HL-60 (cell line): ENCODE data around the gene HIPK2.

Experiments used
- DNase-seq, 2 experiments: peaks; one replicate each; pipeline ENCODE4 v3.0.0-alpha.2; 2010 to 2020; ENCODE audit warnings: low read depth in 1 of 2, low spot score in 1 of 2
- H3K27ac ChIP-seq: fragments of 250-450 bp; sonication (Bioruptor Pico); replicated peaks from 2 replicates; pipeline ENCODE4 v1.5.1; 2020; ENCODE audit warnings: mild to moderate bottlenecking, moderate library complexity
- H3K27me3 ChIP-seq: fragments of 250-450 bp; sonication (Bioruptor Pico); 2 replicates; pipeline ENCODE4 v1.5.1; 2021; ENCODE audit warnings: mild to moderate bottlenecking, moderate library complexity; ENCODE audit not compliant: insufficient read depth, poor library complexity, severe bottlenecking
- H3K4me3 ChIP-seq: replicated peaks from 2 replicates; pipeline ENCODE4 v1.5.1; 2011; ENCODE audit warnings: mild to moderate bottlenecking, control low read depth, low read length; ENCODE audit not compliant: insufficient read depth
- CTCF ChIP-seq: IDR thresholded peaks from one replicate; pipeline ENCODE4 v1.5.1; 2011; ENCODE audit warnings: low read length, control low read depth, inconsistent platforms; ENCODE audit not compliant: insufficient read depth
- GABPA ChIP-seq: IDR thresholded peaks from 2 replicates; pipeline ENCODE4 v1.6.1; 2012; ENCODE audit warnings: low read depth
- POLR2AphosphoS5 ChIP-seq: IDR thresholded peaks from 2 replicates; pipeline ENCODE4 v1.6.1; 2012; ENCODE audit warnings: low read depth
- REST ChIP-seq: IDR thresholded peaks from 2 replicates; pipeline ENCODE4 v1.6.1; 2012; ENCODE audit warnings: low read depth; ENCODE audit not compliant: insufficient replicate concordance
- SPI1 ChIP-seq: IDR thresholded peaks from 2 replicates; pipeline ENCODE4 v1.6.1; 2012; ENCODE audit warnings: low read depth, mild to moderate bottlenecking, borderline replicate concordance

Gene HIPK2

GRCh38 chr7:139567647-139568345, 210.0 kb downstream of the HIPK2 start:
- H3K4me3 ChIP-seq: no peak overlapping the region
- no peak for TF ChIP-seq GABPA
- no peak for TF ChIP-seq CTCF
- no peak for TF ChIP-seq POLR2AphosphoS5
- no peak for TF ChIP-seq REST
- TF ChIP-seq SPI1: no peak
- no peak overlapping the region for H3K27ac ChIP-seq
- no peak for DNase-seq
- no peaks in the 10 kb centered on the region for H3K27me3 ChIP-seq

- H3K4me3 ChIP-seq: no peak overlapping the region
- TF ChIP-seq GABPA: no peak
- no peak for TF ChIP-seq SPI1
- no peak for TF ChIP-seq CTCF
- TF ChIP-seq POLR2AphosphoS5: no peak
- no peak for TF ChIP-seq REST
- H3K27ac ChIP-seq: no peak overlapping the region
- no peaks in the 10 kb centered on the region for H3K27me3 ChIP-seq
- no peak for DNase-seq
Observed at GRCh38 chr7:139566736-139567646, 210.8 kb downstream of the HIPK2 start.

GRCh38 chr7:139566075-139566474, 211.7 kb downstream of the HIPK2 start:
- H3K27me3 ChIP-seq: no peaks in the 10 kb centered on the region
- TF ChIP-seq POLR2AphosphoS5: no peak
- TF ChIP-seq CTCF: no peak
- TF ChIP-seq GABPA: no peak
- TF ChIP-seq REST: no peak

More at GRCh38 chr7:139566075-139566474, 211.7 kb downstream of the HIPK2 start:
- Histone ChIP-seq H3K27ac (no peak overlapping the region), H3K4me3 (no peak overlapping the region)
- DNase-seq: no peak
